HepG2 (cell line): ENCODE results near the gene CYP4F8. TPM values are rescaled to one million over a fixed set of nuclear protein-coding genes. Genes with fewer than 3 reads are reported as not detected.

ENCODE experiments used
- ATAC-seq: fragments of 200-7000 bp; cut with Tn5 transposase; 3 replicates; pipeline ENCODE4 v1.9.1; 2020; ENCODE audit warnings: mild to moderate bottlenecking, moderate library complexity
- BruUV-seq: library from RNA; stranded (reverse); fragments of 400-500 nt; replicated peaks from 2 replicates; lab custom pipeline; 2021; lab: Mats Ljungman, UMichigan
- CTCF ChIA-PET: fragments of 300-600 bp; formaldehyde crosslinking; extraction: SDS; loops from one replicate; lab custom pipeline; 2021; ENCODE audit warnings: low total read pairs, inconsistent platforms, low intra/inter-chr PET ratio; lab: Yijun Ruan, JAX
- POLR2A ChIA-PET: fragments of 350-600 bp; sonication (Branson Sonifier 250); formaldehyde crosslinking; loops from one replicate; lab custom pipeline; 2020; ENCODE audit warnings: antibody characterized with exemption, inconsistent platforms; lab: Yijun Ruan, JAX
- DNase-seq: peaks from one replicate; pipeline ENCODE4 v3.0.0-alpha.2; 2015; ENCODE audit warnings: low spot score
- FAIRE-seq: peaks from 3 replicates; lab custom pipeline; 2011; peaks lifted over from hg19 to GRCh38; lab: Jason Lieb, UNC
- H2AFZ ChIP-seq: one replicate; pipeline ENCODE4 v1.6.1; 2011; ENCODE audit warnings: low read length, inconsistent platforms
- H3K27ac ChIP-seq: fragments of 300-600 bp; 3 replicates; pipeline ENCODE4 v1.8.0; 2011; ENCODE audit warnings: mixed run types, mild to moderate bottlenecking, mixed read lengths, low read length, inconsistent platforms; ENCODE audit not compliant: insufficient read depth; ENCODE audit errors: extremely low read length
- H3K27me3 ChIP-seq, 2 experiments: fragments of 200-600 bp in 1 of 2; 2 replicates in 1 of 2; 3 replicates in 1 of 2; pipeline versions ENCODE4 v1.6.0 to v1.8.0; 2011; ENCODE audit warnings: low read length in 2 of 2, mild to moderate bottlenecking in 2 of 2, moderate library complexity in 2 of 2, inconsistent platforms in 1 of 2; ENCODE audit not compliant: insufficient read depth in 2 of 2, control insufficient read depth in 1 of 2
- H3K36me3 ChIP-seq, 2 experiments: fragments of 200-600 bp in 1 of 2; replicated peaks in 1 of 2; 2 replicates in 1 of 2; 3 replicates in 1 of 2; pipeline versions ENCODE4 v1.5.1 to v1.8.0; 2011; ENCODE audit warnings: low read length in 2 of 2, inconsistent platforms in 1 of 2; ENCODE audit not compliant: insufficient read depth in 2 of 2, control insufficient read depth in 1 of 2
- H3K4me1 ChIP-seq: 2 replicates; pipeline ENCODE4 v1.5.1; 2012; ENCODE audit warnings: low read length, inconsistent platforms; ENCODE audit not compliant: insufficient read depth
- H3K4me2 ChIP-seq: 2 replicates; pipeline ENCODE4 v1.6.0; 2011; ENCODE audit warnings: low read depth, low read length, inconsistent platforms
- H3K4me3 ChIP-seq, 3 experiments: fragments of 200-600 bp in 1 of 3; sonication (generic), shearing (Covaris generic) in 1 of 3; replicated peaks in 1 of 3; 2 replicates each; pipeline ENCODE4 v1.5.1; 2011 to 2016; ENCODE audit warnings: low read length in 3 of 3, inconsistent platforms in 2 of 3, low read depth in 2 of 3, mild to moderate bottlenecking in 2 of 3, control low read depth in 1 of 3, mixed read lengths in 1 of 3; ENCODE audit not compliant: insufficient read depth in 1 of 3
- H3K79me2 ChIP-seq: one replicate; pipeline ENCODE4 v1.6.1; 2011; ENCODE audit warnings: low read length, inconsistent platforms; ENCODE audit not compliant: insufficient read depth
- H3K9ac ChIP-seq: 2 replicates; pipeline ENCODE4 v1.6.0; 2011; ENCODE audit warnings: mild to moderate bottlenecking, low read depth, low read length, inconsistent platforms; ENCODE audit not compliant: insufficient read depth
- H3K9me3 ChIP-seq: 2 replicates; pipeline ENCODE4 v1.5.1; 2012; ENCODE audit warnings: mild to moderate bottlenecking, low read length
- H4K20me1 ChIP-seq: 2 replicates; pipeline ENCODE4 v1.6.0; 2011; ENCODE audit warnings: inconsistent platforms, mild to moderate bottlenecking, low read length, moderate library complexity; ENCODE audit not compliant: insufficient read depth
- ATF1 ChIP-seq: IDR thresholded peaks from 2 replicates; pipeline ENCODE4 v1.6.1; 2016; ENCODE audit warnings: mild to moderate bottlenecking, control low read depth
- CEBPB ChIP-seq: IDR thresholded peaks from 2 replicates; pipeline ENCODE4 v1.6.1; 2011; ENCODE audit warnings: low read depth, low read length, improper control_type of control experiment, borderline replicate concordance
- FOSL2 ChIP-seq: sonication (generic); formaldehyde crosslinking; IDR thresholded peaks from 2 replicates; pipeline ENCODE4 v1.4.0; 2020; ENCODE audit warnings: missing genetic modification reagents
- FOXA1 ChIP-seq, 2 experiments: fragments of 450-650 bp in 1 of 2; sonication (generic) in 1 of 2; formaldehyde crosslinking in 1 of 2; IDR thresholded peaks; 2 replicates each; pipeline versions ENCODE4 v1.4.0 to v1.6.1; 2016 to 2020; ENCODE audit warnings: missing genetic modification reagents in 1 of 2
- FOXA3 ChIP-seq: IDR thresholded peaks from 2 replicates; pipeline ENCODE4 v1.6.1; 2016; ENCODE audit warnings: missing genetic modification reagents, missing compliant biosample characterization
- IRF2 ChIP-seq: IDR thresholded peaks from 2 replicates; pipeline ENCODE4 v1.6.1; 2018; ENCODE audit warnings: missing genetic modification reagents, missing compliant biosample characterization
- MAFF ChIP-seq: IDR thresholded peaks from 2 replicates; pipeline ENCODE4 v1.6.1; 2011; ENCODE audit warnings: low read depth, low read length, improper control_type of control experiment
- MAFK ChIP-seq, 2 experiments: IDR thresholded peaks in 1 of 2; conservative IDR thresholded peaks in 1 of 2; 2 replicates each; pipeline ENCODE4 v1.6.1; 2011; ENCODE audit warnings: improper control_type of control experiment in 2 of 2, low read length in 2 of 2
- TFAP4 ChIP-seq: sonication (generic); IDR thresholded peaks from 2 replicates; pipeline ENCODE4 v1.6.1; 2016; ENCODE audit warnings: low read depth, borderline replicate concordance
- ZBTB1 ChIP-seq: sonication (generic); formaldehyde crosslinking; IDR thresholded peaks from 2 replicates; pipeline ENCODE4 v1.4.0; 2020; ENCODE audit warnings: missing genetic modification reagents, borderline replicate concordance
- ZMYM3 ChIP-seq: sonication (generic); formaldehyde crosslinking; IDR thresholded peaks from 2 replicates; pipeline ENCODE4 v1.5.1; 2020; ENCODE audit warnings: mild to moderate bottlenecking, missing genetic modification reagents
- ZNF644 ChIP-seq: IDR thresholded peaks from 2 replicates; pipeline ENCODE4 v1.6.1; 2016; ENCODE audit warnings: low read depth
- WGBS: methylation state at CpG from one replicate; pipeline ENCODE4 v1.1.6; 2017; ENCODE audit warnings: low lambda C conversion rate; 5-methylcytosine and 5-hydroxymethylcytosine counted together
- in situ Hi-C: cut with HindIII; loops from 2 replicates; pipeline ENCODE4 v1.10.0; 2017; ENCODE audit warnings: low pct_unique_long_range_greater_than_20kb; ENCODE audit not compliant: extremely low pct_ligation_motif_present
- intact Hi-C: fragments of 100-400 bp; cut with micrococcal nuclease; formaldehyde crosslinking; loops from one replicate; pipeline ENCODE4 v1.10.0; 2022; ENCODE audit not compliant: unreplicated experiment
- polyA plus RNA-seq, 8 experiments: library from polyadenylated mRNA; depleted of rRNA in 3 of 8; stranded (reverse) in 7 of 8; unstranded in 1 of 8; fragments of >200 nt; fragmentation: Illumina TruSeq in 4 of 8; extraction: Trizol in 4 of 8; gene quantifications; 2 replicates each; pipeline versions ENCODE4 v1.2.1 to v1.2.3, GENCODE V29; 2011 to 2016; ENCODE audit warnings: low read depth in 4 of 8, missing spikeins in 1 of 8, mixed read lengths in 1 of 8; ENCODE audit not compliant: insufficient read depth in 1 of 8
- total RNA-seq, 5 experiments: library from RNA; depleted of rRNA; stranded (reverse); fragments of >200 nt; fragmentation: Illumina TruSeq; extraction: Trizol; gene quantifications; 2 replicates each; pipeline ENCODE4 v1.2.3, GENCODE V29; 2016; ENCODE audit warnings: low read depth in 1 of 5
- TF ChIP-seq, protein P1 (sequence below): sonication (generic); formaldehyde crosslinking; IDR thresholded peaks from 2 replicates; pipeline ENCODE4 v1.5.0; 2020; ENCODE audit warnings: mild to moderate bottlenecking, missing genetic modification reagents
- TF ChIP-seq, protein P2 (sequence below): sonication (generic); formaldehyde crosslinking; IDR thresholded peaks from 2 replicates; pipeline ENCODE4 v1.4.0; 2020; ENCODE audit warnings: missing genetic modification reagents, mild to moderate bottlenecking, borderline replicate concordance

CYP4F8 gene
- total and polyA plus RNA-seq, 2 of the 13 experiments (the other 11 are each of a cell fraction or from before 2014, with no cell fraction given): not detected

DNA sequence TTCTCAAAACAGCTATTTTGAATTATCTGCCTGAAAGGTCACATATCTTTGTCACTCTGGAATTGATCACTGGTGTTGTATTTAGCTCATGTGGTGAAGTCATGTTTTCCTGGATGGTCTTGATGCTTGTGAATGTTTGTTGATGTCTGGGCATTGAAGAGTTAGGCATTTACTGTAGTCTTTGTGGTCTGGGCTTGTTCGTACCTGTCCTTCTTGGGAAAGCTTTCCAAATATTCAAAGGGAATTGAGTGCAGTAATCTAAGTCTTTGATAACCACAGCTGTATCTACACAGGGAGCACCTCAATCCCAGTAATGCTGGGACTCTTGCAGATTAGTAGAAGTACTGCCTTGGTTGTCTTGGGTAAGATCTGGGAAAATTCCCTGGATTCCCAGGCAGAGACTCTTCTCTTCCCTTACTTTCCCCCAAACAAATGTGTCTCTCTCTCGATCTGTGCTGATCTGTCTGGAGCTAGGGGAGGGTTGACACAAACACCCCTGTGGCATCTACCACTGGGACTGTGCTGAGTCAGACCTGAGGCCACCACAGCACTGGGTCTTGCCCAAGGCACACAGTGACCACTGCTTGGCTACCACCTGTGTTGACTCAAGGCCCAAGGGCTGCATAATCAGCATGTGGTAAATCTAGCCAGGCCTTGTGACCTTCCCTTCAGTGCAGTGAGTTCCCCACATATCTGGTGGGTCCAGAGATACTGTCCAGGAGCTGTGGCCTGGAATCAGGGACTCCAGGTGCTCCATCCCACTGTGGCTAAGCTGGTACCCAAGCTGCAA lies 20.2 kb downstream of the CYP4F8 start:
- peaks cover 4% of the 10 kb centered on the region; the same call in 1 of the 2 replicates for H4K20me1 ChIP-seq
- DNase-seq (peak; percentile 35), ATAC-seq (peak; percentile 57), FAIRE-seq (peak; percentile 30)
- H3K27me3 ChIP-seq: no peaks in the 10 kb centered on the region
- peaks cover 43% of the 10 kb centered on the region for H3K4me1 ChIP-seq
- intact Hi-C loops: loop anchor here (10.0 kb wide), 1 partner anchor 550 kb away; the partner anchor contains the start of gene FAM32A
- no peak overlapping the region; a peak in 1 of 6 replicates for H3K4me3 ChIP-seq
- in situ Hi-C loops: loop anchor here (25.0 kb wide), 1 partner anchor 527 kb away; the partner anchor contains the start of gene CIB3
- no peak overlapping the region for H3K9ac ChIP-seq
- H2AFZ ChIP-seq: no peak overlapping the region
- BruUV-seq: no TSS peak
- no peak overlapping the region for H3K27ac ChIP-seq
- H3K9me3 ChIP-seq: no peaks in the 10 kb centered on the region
- ChIA-PET POLR2A (interaction anchor here (1.1 to 2.1 kb wide), 4 partner anchors 9 to 202 kb away, joined by 3 to 6 read pairs (median 3); partner anchors contain the start of gene CYP4F12), CTCF (no interaction called here)
- no peaks in the 10 kb centered on the region for H3K36me3 ChIP-seq
- H3K4me2 ChIP-seq: no peak overlapping the region; the same call in 1 of the 2 replicates
- WGBS: 8% methylated on average over 2 of the region's 2 CpGs
- no peaks in the 10 kb centered on the region for H3K79me2 ChIP-seq
- peak; percentile 72; the same call in 1 of the 2 replicates for TF ChIP-seq TFAP4
- TF ChIP-seq FOXA1 (IDR thresholded peaks at IDR 0.05): no peak
- peak; percentile 81 for TF ChIP-seq FOXA1 (CRISPR knock-in tag; IDR thresholded peaks at IDR 0.05)
- TF ChIP-seq ZMYM3 (CRISPR knock-in tag): no peak
- TF ChIP-seq MAFF: peak; percentile 20; the same call in 1 of the 2 replicates
- TF ChIP-seq IRF2 (CRISPR knock-in tag): no peak
- no peak for TF ChIP-seq ZBTB1
- TF ChIP-seq, protein P1, sequence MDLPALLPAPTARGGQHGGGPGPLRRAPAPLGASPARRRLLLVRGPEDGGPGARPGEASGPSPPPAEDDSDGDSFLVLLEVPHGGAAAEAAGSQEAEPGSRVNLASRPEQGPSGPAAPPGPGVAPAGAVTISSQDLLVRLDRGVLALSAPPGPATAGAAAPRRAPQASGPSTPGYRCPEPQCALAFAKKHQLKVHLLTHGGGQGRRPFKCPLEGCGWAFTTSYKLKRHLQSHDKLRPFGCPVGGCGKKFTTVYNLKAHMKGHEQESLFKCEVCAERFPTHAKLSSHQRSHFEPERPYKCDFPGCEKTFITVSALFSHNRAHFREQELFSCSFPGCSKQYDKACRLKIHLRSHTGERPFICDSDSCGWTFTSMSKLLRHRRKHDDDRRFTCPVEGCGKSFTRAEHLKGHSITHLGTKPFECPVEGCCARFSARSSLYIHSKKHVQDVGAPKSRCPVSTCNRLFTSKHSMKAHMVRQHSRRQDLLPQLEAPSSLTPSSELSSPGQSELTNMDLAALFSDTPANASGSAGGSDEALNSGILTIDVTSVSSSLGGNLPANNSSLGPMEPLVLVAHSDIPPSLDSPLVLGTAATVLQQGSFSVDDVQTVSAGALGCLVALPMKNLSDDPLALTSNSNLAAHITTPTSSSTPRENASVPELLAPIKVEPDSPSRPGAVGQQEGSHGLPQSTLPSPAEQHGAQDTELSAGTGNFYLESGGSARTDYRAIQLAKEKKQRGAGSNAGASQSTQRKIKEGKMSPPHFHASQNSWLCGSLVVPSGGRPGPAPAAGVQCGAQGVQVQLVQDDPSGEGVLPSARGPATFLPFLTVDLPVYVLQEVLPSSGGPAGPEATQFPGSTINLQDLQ: no peak
- peak; percentile 45; the same call in 1 of the 2 replicates for TF ChIP-seq FOXA3 (CRISPR knock-in tag)
- TF ChIP-seq CEBPB: peak; percentile 33; the same call in 1 of the 2 replicates
- TF ChIP-seq MAFK (conservative IDR thresholded peaks at IDR 0.05 in 1 of 2, IDR thresholded peaks at IDR 0.05 in 1 of 2; ENCODE audit: low read length in 2 of 2): 0 out of 4 replicates have a peak, but pooled peaks of 1 of the 2 experiments have one; percentile 22
- TF ChIP-seq ZNF644 (CRISPR knock-in tag): 0 out of 2 replicates have a peak, but pooled peaks have one; percentile 37
- no peak for TF ChIP-seq ATF1 (CRISPR knock-in tag)
- TF ChIP-seq, protein P2, sequence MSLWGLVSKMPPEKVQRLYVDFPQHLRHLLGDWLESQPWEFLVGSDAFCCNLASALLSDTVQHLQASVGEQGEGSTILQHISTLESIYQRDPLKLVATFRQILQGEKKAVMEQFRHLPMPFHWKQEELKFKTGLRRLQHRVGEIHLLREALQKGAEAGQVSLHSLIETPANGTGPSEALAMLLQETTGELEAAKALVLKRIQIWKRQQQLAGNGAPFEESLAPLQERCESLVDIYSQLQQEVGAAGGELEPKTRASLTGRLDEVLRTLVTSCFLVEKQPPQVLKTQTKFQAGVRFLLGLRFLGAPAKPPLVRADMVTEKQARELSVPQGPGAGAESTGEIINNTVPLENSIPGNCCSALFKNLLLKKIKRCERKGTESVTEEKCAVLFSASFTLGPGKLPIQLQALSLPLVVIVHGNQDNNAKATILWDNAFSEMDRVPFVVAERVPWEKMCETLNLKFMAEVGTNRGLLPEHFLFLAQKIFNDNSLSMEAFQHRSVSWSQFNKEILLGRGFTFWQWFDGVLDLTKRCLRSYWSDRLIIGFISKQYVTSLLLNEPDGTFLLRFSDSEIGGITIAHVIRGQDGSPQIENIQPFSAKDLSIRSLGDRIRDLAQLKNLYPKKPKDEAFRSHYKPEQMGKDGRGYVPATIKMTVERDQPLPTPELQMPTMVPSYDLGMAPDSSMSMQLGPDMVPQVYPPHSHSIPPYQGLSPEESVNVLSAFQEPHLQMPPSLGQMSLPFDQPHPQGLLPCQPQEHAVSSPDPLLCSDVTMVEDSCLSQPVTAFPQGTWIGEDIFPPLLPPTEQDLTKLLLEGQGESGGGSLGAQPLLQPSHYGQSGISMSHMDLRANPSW: no peak
- peak; percentile 64 for TF ChIP-seq FOSL2 (CRISPR knock-in tag)
- TF ChIP-seq, all 625 proteins: peak for 8
